Inflammatory macrophage (primary cell): ENCODE results near the gene PEX11B.
A peak's percentile ranks its signal among the peaks of the same experiment; 100 is the strongest.
"Not testable (repeated sequence)": the region's sequence is repeated elsewhere in the genome, so short reads cannot be mapped to it uniquely, and the experiment has no call there.

ENCODE experiments used
- DNase-seq, 2 donors: peaks; one replicate each; pipeline ENCODE4 v3.0.0-alpha.2; 2020 to 2022

The PEX11B gene

GRCh38 chr1:145952903-145953302 lies 34.4 kb upstream of the PEX11B start:
- no peak for DNase-seq

GRCh38 chr1:145951526-145951925 lies 33.0 kb upstream of the PEX11B start:
- no peak for DNase-seq

- DNase-seq: no peak
Measured at GRCh38 chr1:145949219-145949618, 30.7 kb upstream of the PEX11B start.

- DNase-seq: no peak
Measured at GRCh38 chr1:145947551-145947950, 29.0 kb upstream of the PEX11B start.

GRCh38 chr1:145946477-145946986 lies 28.0 kb upstream of the PEX11B start:
- DNase-seq: no peak

- DNase-seq: no peak
Measured at GRCh38 chr1:145944532-145944931, 26.0 kb upstream of the PEX11B start.

GRCh38 chr1:145942871-145943270 lies 24.4 kb upstream of the PEX11B start:
- DNase-seq: no peak

GRCh38 chr1:145942405-145942804 lies 23.9 kb upstream of the PEX11B start:
- DNase-seq: no peak

GRCh38 chr1:145937436-145937835 lies 18.9 kb upstream of the PEX11B start:
- no peak for DNase-seq

- peak in 1 of 2 donors; percentile 18 for DNase-seq
Measured at GRCh38 chr1:145936247-145936646, 17.7 kb upstream of the PEX11B start.

- DNase-seq: no peak
Measured at GRCh38 chr1:145935708-145936107, 17.2 kb upstream of the PEX11B start.

- not testable (repeated sequence) for DNase-seq
Measured at GRCh38 chr1:145932522-145933009, 14.0 kb upstream of the PEX11B start.

- DNase-seq: no peak
Measured at GRCh38 chr1:145927916-145928643, 9.6 kb upstream of the PEX11B start.

- DNase-seq: peak; percentile 99
Measured at GRCh38 chr1:145927063-145927886, 8.8 kb upstream of the PEX11B start, which contains the start of gene RBM8A. RBM8A (minus strand) TSS chr1:145927484; CDS start chr1:145927426, 58 bp downstream.

GRCh38 chr1:145926686-145927062 lies 8.2 kb upstream of the PEX11B start:
- no peak for DNase-seq

GRCh38 chr1:145922266-145922665 lies 3.7 kb upstream of the PEX11B start:
- DNase-seq: peak in 1 of 2 donors; percentile 12

- not testable (repeated sequence) for DNase-seq
Measured at GRCh38 chr1:145920297-145920696, 1.8 kb upstream of the PEX11B start.

GRCh38 chr1:145918992-145919939 lies 749 bp upstream of the PEX11B start:
- DNase-seq: peak; percentile 52 to 55

- DNase-seq: no peak
Measured at GRCh38 chr1:145917595-145917994, 922 bp downstream of the PEX11B start.

- DNase-seq: no peak
Measured at GRCh38 chr1:145916745-145917144, 1.8 kb downstream of the PEX11B start.

- no peak for DNase-seq
Measured at GRCh38 chr1:145912128-145912641, 6.3 kb downstream of the PEX11B start.

GRCh38 chr1:145908653-145909052 lies 9.9 kb downstream of the PEX11B start:
- no peak for DNase-seq
